Right atrium auricular region (tissue), 2 donors: ENCODE results near the gene LGI2. TPM values are rescaled to one million over a fixed set of nuclear protein-coding genes. Genes with fewer than 3 reads are reported as not detected.
A peak's percentile ranks its signal among the peaks of the same experiment; 100 is the strongest.

Source experiments
- DNase-seq: peaks from one replicate; pipeline ENCODE4 v3.0.0-alpha.2; 2019; ENCODE audit warnings: low spot score
- H3K27ac ChIP-seq, 2 donors: fragments of 200-600 bp; sonication (generic); 1 replicate in 1 of 2; 2 replicates in 1 of 2; pipeline ENCODE4 v1.5.1; 2016 to 2019
- H3K27me3 ChIP-seq, 2 donors: fragments of 200-600 bp; sonication (generic); one replicate each; pipeline versions ENCODE4 v1.5.1 to v1.6.0; 2017 to 2019
- H3K36me3 ChIP-seq: fragments of 200-600 bp; sonication (generic); one replicate; pipeline ENCODE4 v1.5.1; 2016
- H3K4me1 ChIP-seq, 2 donors: fragments of 200-600 bp; sonication (generic); one replicate each; pipeline versions ENCODE4 v1.5.1 to v1.6.0; 2017 to 2019
- H3K4me3 ChIP-seq, 2 donors: fragments of 200-600 bp; sonication (generic); 1 replicate in 1 of 2; 2 replicates in 1 of 2; pipeline ENCODE4 v1.5.1; 2017 to 2019; ENCODE audit warnings: mild to moderate bottlenecking in 1 of 2, moderate library complexity in 1 of 2
- H3K9me3 ChIP-seq, 2 donors: fragments of 200-600 bp; sonication (generic); one replicate each; pipeline ENCODE4 v1.5.1; 2019
- CTCF ChIP-seq, 2 donors: fragments of 200-600 bp; sonication (generic); IDR thresholded peaks; one replicate each; pipeline ENCODE4 v1.5.1; 2019; ENCODE audit warnings: antibody characterized with exemption in 2 of 2
- total RNA-seq, 2 donors: library from RNA; depleted of rRNA; stranded (reverse); fragments of >200 nt; gene quantifications; one replicate each; pipeline ENCODE4 v1.1.0, GENCODE V29; 2016

Gene LGI2, protein sequence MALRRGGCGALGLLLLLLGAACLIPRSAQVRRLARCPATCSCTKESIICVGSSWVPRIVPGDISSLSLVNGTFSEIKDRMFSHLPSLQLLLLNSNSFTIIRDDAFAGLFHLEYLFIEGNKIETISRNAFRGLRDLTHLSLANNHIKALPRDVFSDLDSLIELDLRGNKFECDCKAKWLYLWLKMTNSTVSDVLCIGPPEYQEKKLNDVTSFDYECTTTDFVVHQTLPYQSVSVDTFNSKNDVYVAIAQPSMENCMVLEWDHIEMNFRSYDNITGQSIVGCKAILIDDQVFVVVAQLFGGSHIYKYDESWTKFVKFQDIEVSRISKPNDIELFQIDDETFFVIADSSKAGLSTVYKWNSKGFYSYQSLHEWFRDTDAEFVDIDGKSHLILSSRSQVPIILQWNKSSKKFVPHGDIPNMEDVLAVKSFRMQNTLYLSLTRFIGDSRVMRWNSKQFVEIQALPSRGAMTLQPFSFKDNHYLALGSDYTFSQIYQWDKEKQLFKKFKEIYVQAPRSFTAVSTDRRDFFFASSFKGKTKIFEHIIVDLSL
- total RNA-seq: 1 to 10 TPM; 1.1 to 1.9 TPM

- Histone ChIP-seq H3K36me3 (no peaks in the 10 kb centered on the region), H3K4me1 (peaks cover 0 to 15% of the 10 kb centered on the region in 2 donors), H3K27me3 (no peaks in the 10 kb centered on the region), H3K9me3 (no peaks in the 10 kb centered on the region), H3K27ac (peak within 1 kb of the TSS; percentile 55 to 58), H3K4me3 (peak within 1 kb of the TSS; percentile 44 to 65)
- no peak for DNase-seq
- TF ChIP-seq CTCF (IDR thresholded peaks at IDR 0.05): no peak
Observed at GRCh38 chr4:25030277-25031076, at the start of gene LGI2. LGI2 (minus strand) TSS chr4:25030946; CDS start chr4:25030693, 253 bp downstream.

- Histone ChIP-seq H3K36me3 (no peaks in the 10 kb centered on the region), H3K4me1 (no peaks in the 10 kb centered on the region), H3K4me3 (no peak overlapping the region), H3K9me3 (no peaks in the 10 kb centered on the region), H3K27ac (no peak overlapping the region), H3K27me3 (no peaks in the 10 kb centered on the region)
- no peak for DNase-seq
- no peak for TF ChIP-seq CTCF (IDR thresholded peaks at IDR 0.05)
Observed at GRCh38 chr4:25078523-25078922, 47.8 kb upstream of the LGI2 start.

DNA sequence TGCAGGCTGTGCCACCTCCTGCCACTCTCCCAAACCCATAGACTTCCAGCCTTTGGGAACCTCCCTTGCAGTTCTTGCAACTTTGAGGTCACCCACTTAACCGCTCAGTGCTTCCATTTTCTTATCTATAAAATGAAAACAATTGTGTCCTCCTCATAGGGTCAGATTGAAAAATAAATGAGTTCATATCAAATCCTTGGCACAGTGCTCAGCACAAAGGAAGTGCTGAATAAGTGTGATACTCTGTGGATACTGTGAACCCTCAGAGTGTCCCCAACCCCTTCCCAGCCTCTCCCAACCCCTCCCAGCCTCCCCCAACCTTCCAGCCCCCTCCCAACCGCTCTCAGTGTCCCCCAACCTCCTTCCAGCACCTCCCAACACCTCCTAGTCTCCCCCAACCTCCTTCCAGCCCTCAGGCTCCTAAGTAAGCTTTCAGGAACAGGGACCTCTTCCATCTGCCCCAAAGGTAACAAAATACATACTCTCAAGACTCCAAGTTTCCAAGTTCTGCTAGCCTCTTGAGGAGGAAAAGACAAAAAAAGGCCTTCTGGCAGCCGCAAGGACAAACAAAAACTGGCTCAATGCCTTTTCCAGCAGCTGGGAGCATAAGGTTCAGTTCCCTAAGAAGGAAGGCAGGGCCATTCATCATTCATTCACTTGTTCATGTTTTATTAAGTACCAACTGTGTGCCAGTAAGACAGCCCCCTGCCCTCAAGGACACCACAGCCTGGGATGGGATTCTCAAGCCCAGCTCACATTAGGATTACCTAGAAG lies 46.1 kb upstream of the LGI2 start:
- no peaks in the 10 kb centered on the region for H3K9me3 ChIP-seq
- H3K27ac ChIP-seq: no peak overlapping the region
- no peaks in the 10 kb centered on the region for H3K4me1 ChIP-seq
- no peaks in the 10 kb centered on the region for H3K27me3 ChIP-seq
- TF ChIP-seq CTCF (IDR thresholded peaks at IDR 0.05): no peak
- no peak for DNase-seq
- no peaks in the 10 kb centered on the region for H3K36me3 ChIP-seq
- no peak overlapping the region for H3K4me3 ChIP-seq

DNA sequence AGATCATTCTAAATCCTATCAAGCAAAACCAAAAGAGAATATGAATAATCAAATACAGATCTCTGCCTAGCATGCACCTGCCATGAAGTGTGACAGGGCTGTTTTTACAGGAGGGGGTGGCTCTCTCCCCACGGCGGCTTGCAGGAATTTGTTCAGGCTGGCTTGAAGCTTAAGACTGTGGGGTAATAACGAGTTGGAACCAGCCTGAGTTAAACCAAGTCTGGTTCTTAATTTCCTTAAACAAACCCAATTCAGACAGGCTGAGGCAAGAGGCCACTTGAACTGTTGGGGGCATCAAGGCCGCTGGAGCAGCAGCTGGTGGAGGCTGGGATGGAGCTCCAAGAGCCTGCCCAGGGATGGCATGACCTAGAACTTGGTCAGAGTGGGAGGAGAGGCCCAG lies 45.1 kb upstream of the LGI2 start:
- H3K36me3 ChIP-seq: no peaks in the 10 kb centered on the region
- H3K4me3 ChIP-seq: no peak overlapping the region
- no peak overlapping the region for H3K27ac ChIP-seq
- no peak for DNase-seq
- TF ChIP-seq CTCF (IDR thresholded peaks at IDR 0.05): no peak
- no peaks in the 10 kb centered on the region for H3K9me3 ChIP-seq
- H3K4me1 ChIP-seq: no peaks in the 10 kb centered on the region
- no peaks in the 10 kb centered on the region for H3K27me3 ChIP-seq

DNA sequence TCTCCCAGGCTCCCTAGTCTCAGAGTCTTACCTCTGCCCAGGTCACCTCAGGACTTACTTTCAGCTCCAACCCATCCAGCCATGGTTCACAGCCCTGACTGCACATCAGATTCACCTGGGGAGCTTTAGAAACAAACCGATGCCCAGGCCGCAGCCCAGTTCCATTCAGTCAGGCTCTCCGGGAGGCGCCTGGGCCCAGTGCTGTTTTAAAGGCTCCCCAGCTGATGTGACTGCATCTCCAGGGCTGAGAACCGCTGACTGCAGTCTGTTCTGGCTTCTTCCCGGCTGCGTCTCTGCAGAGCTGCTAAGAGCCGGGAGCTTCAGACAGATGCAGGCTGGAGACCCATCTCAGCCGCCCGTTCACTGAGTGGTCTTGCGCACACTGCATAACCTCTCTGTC lies 44.4 kb upstream of the LGI2 start:
- no peaks in the 10 kb centered on the region for H3K27me3 ChIP-seq
- no peak overlapping the region for H3K27ac ChIP-seq
- no peak for TF ChIP-seq CTCF (IDR thresholded peaks at IDR 0.05)
- no peak for DNase-seq
- no peak overlapping the region for H3K4me3 ChIP-seq
- no peaks in the 10 kb centered on the region for H3K36me3 ChIP-seq
- no peaks in the 10 kb centered on the region for H3K4me1 ChIP-seq
- H3K9me3 ChIP-seq: no peaks in the 10 kb centered on the region
